Heart right ventricle (tissue), 16 donors: ENCODE results near the gene KRT1. TPM values are rescaled to one million over a fixed set of nuclear protein-coding genes. Genes with fewer than 3 reads are reported as not detected.
A peak's percentile ranks its signal among the peaks of the same experiment; 100 is the strongest.

Source experiments
- ATAC-seq, 8 donors: fragments of 200-7000 bp; cut with Tn5 transposase; one replicate each; pipeline ENCODE4 v1.9.1; 2020; ENCODE audit warnings: mild to moderate bottlenecking in 8 of 8, moderate library complexity in 8 of 8, moderate number of reproducible peaks in 1 of 8
- DNase-seq, 2 donors: peaks; one replicate each; pipeline ENCODE4 v3.0.0-alpha.2; 2020
- H3K27ac ChIP-seq, 10 donors: fragments of 200-600 bp; sonication (generic) in 2 of 10; one replicate each; pipeline versions ENCODE4 v1.5.0 to v1.8.0; 2020 to 2022; ENCODE audit warnings: mild to moderate bottlenecking in 3 of 10
- H3K27me3 ChIP-seq, 7 donors: fragments of 200-600 bp; one replicate each; pipeline ENCODE4 v1.8.0; 2021 to 2022; ENCODE audit warnings: mild to moderate bottlenecking in 2 of 7
- H3K36me3 ChIP-seq, 9 donors: fragments of 200-600 bp; sonication (generic) in 1 of 9; one replicate each; pipeline versions ENCODE4 v1.5.0 to v1.8.0; 2020 to 2022; ENCODE audit warnings: mild to moderate bottlenecking in 2 of 9
- H3K4me1 ChIP-seq, 9 donors: fragments of 200-600 bp; sonication (generic) in 1 of 9; one replicate each; pipeline versions ENCODE4 v1.5.0 to v1.8.0; 2020 to 2022; ENCODE audit warnings: mild to moderate bottlenecking in 4 of 9
- H3K4me3 ChIP-seq, 10 donors: fragments of 200-600 bp; sonication (generic) in 2 of 10; one replicate each; pipeline versions ENCODE4 v1.5.0 to v1.8.0; 2020 to 2022; ENCODE audit warnings: mild to moderate bottlenecking in 7 of 10, moderate library complexity in 2 of 10
- H3K9me3 ChIP-seq, 11 donors: fragments of 200-600 bp in 10 of 11; sonication (generic) in 2 of 11; one replicate each; pipeline versions ENCODE4 v1.5.0 to v1.8.0; 2013 to 2022; ENCODE audit warnings: mild to moderate bottlenecking in 2 of 11, control low read depth in 1 of 11, moderate library complexity in 1 of 11
- WGBS, 2 donors: extraction: QIAGEN DNeasy Blood & Tissue Kit; methylation state at CpG; one replicate each; pipeline ENCODE4 v1.1.7; 2013; ENCODE audit warnings: inconsistent platforms in 1 of 2; 5-methylcytosine and 5-hydroxymethylcytosine counted together
- intact Hi-C, 10 donors: fragments of 100-400 bp; cut with DNase I; formaldehyde crosslinking; loops; one replicate each; pipeline versions ENCODE4 v1.11.1 to v1.14.2; 2022
- polyA plus RNA-seq, 2 donors: library from polyadenylated mRNA; stranded (reverse); fragments of 200-250 nt; gene quantifications; one replicate each; pipeline ENCODE4 v1.2.3, GENCODE V29; 2013
- total RNA-seq, 10 donors: library from RNA; stranded (reverse); fragmentation: NEBNext Ultra II Directional in 3 of 10; extraction: Animal tissue kit (Norgen Biotek cat#: 25700) in 3 of 10; gene quantifications; one replicate each; pipeline versions ENCODE4 v1.2.1 to v1.2.4, GENCODE V29; 2021 to 2023
- TF ChIP-seq, protein P1 (sequence below), 9 donors: fragments of 200-600 bp; sonication (generic) in 2 of 9; IDR thresholded peaks; one replicate each; pipeline versions ENCODE4 v1.5.0 to v1.8.0; 2021 to 2022; ENCODE audit warnings: antibody characterized with exemption in 9 of 9, mild to moderate bottlenecking in 5 of 9, moderate library complexity in 1 of 9
- donor health status: Arrhythmogenic right ventricular cardiomyopathy.
- donor health status: ischemic (EF 13 %, LVEDD 7.1; RV severe dilation, severe dysfunction).
- donor health status: healthy with polysubstance abuse.
- donor health status: DM: no; HTN: yes; CAD: no.
- donor health status: DM: no; HTN: no; CAD: no.
- donor health status: ischemic (EF 25% LVEDD 6.9; RV normal size, moderate dysfunction).
- donor health status: ischemic (EF 25% LVEDD 5.7; RV mildly dilated, moderate dysfunction).
- donor health status: healthy.
- donor health status: DM: yes; HTN: yes; CAD: no.
- donor health status: Ischemic cardiomyopathy.
- donor health status: ischemic (EF 35%, LVEDD 5.7; RV mildly dilated, moderate dysfunction).
- donor health status: nonischemic (EF 11% LVEDD 7.7; RV severe dilation, severe dysfunction).
- donor health status: DM: yes; HTN: yes; CAD: no.
- donor health status: PGD.
- donor health status: ischemic (EF 29% LVEDD 5.4; RV normal size, mild dysfunction).
- donor health status: nonischemic (EF 23%, LVEDD 6.1; RV moderate dilation, normal function).

KRT1 gene
- total and polyA plus RNA-seq, 12 donors: not detected

GRCh38 chr12:52657250-52657902 lies 22.8 kb downstream of the KRT1 start:
- H3K9me3 ChIP-seq: no peaks in the 10 kb centered on the region
- H3K27ac ChIP-seq: no peak overlapping the region
- ATAC-seq: no peak
- WGBS, 2 donors: 93 to 95% methylated on average over 6 of the region's 6 CpGs
- TF ChIP-seq, protein P1, sequence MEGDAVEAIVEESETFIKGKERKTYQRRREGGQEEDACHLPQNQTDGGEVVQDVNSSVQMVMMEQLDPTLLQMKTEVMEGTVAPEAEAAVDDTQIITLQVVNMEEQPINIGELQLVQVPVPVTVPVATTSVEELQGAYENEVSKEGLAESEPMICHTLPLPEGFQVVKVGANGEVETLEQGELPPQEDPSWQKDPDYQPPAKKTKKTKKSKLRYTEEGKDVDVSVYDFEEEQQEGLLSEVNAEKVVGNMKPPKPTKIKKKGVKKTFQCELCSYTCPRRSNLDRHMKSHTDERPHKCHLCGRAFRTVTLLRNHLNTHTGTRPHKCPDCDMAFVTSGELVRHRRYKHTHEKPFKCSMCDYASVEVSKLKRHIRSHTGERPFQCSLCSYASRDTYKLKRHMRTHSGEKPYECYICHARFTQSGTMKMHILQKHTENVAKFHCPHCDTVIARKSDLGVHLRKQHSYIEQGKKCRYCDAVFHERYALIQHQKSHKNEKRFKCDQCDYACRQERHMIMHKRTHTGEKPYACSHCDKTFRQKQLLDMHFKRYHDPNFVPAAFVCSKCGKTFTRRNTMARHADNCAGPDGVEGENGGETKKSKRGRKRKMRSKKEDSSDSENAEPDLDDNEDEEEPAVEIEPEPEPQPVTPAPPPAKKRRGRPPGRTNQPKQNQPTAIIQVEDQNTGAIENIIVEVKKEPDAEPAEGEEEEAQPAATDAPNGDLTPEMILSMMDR (IDR thresholded peaks at IDR 0.05): no peak
- no peak for DNase-seq
- H3K27me3 ChIP-seq: peaks cover 0 to 31% (median 0%) of the 10 kb centered on the region in 7 donors
- no peaks in the 10 kb centered on the region for H3K36me3 ChIP-seq
- intact Hi-C loops: no loop called here
- H3K4me3 ChIP-seq: no peak overlapping the region
- H3K4me1 ChIP-seq: peaks cover 0 to 7% (median 4%) of the 10 kb centered on the region in 9 donors

GRCh38 chr12:52656616-52657015 lies 23.6 kb downstream of the KRT1 start:
- ATAC-seq: peak in 2 of 8 donors; percentile 19 to 40
- H3K4me1 ChIP-seq: peaks cover 0 to 7% (median 0%) of the 10 kb centered on the region in 9 donors
- H3K27ac ChIP-seq: no peak overlapping the region
- no peaks in the 10 kb centered on the region for H3K9me3 ChIP-seq
- WGBS, 2 donors: 72 to 83% methylated on average over 4 of the region's 4 CpGs
- no peaks in the 10 kb centered on the region for H3K36me3 ChIP-seq
- TF ChIP-seq, protein P1 (IDR thresholded peaks at IDR 0.05): no peak
- no peak for DNase-seq
- intact Hi-C loops: no loop called here
- no peak overlapping the region for H3K4me3 ChIP-seq
- H3K27me3 ChIP-seq: peaks cover 0 to 31% (median 0%) of the 10 kb centered on the region in 7 donors

GRCh38 chr12:52655720-52656124 lies 24.5 kb downstream of the KRT1 start:
- Histone ChIP-seq H3K36me3 (no peaks in the 10 kb centered on the region), H3K4me3 (no peak overlapping the region), H3K9me3 (no peaks in the 10 kb centered on the region), H3K27me3 (peaks cover 0 to 34% (median 0%) of the 10 kb centered on the region in 7 donors), H3K27ac (no peak overlapping the region), H3K4me1 (peaks cover 0 to 7% (median 0%) of the 10 kb centered on the region in 9 donors)
- 48 to 50% methylated on average over 8 of the region's 8 CpGs for WGBS, 2 donors
- DNase-seq: no peak
- TF ChIP-seq, protein P1 (IDR thresholded peaks at IDR 0.05): no peak
- peak in 2 of 8 donors; percentile 49 to 68 for ATAC-seq
- intact Hi-C loops: no loop called here

DNA sequence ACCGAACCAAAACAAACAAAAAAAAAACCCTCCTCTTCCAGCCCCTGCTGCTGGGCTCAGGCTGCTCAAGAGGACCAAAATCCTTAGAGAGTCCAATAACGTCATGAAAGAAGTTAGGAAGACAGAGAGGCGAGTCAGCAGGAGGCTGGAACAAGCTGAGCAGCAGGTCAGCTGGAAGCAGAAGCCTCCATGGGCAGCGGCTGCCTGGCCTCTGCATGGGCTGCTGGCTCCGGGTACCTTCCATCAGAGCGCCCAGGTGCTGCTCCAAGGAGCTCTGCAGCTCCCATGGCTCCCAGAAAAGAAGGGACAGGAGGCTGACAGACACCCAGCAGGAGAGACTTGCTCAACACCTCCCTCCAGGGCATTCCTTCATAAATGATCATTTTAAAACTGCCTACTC lies 25.0 kb downstream of the KRT1 start:
- no peaks in the 10 kb centered on the region for H3K36me3 ChIP-seq
- TF ChIP-seq, protein P1 (IDR thresholded peaks at IDR 0.05): no peak
- no peak for DNase-seq
- H3K4me1 ChIP-seq: peaks cover 0 to 7% (median 0%) of the 10 kb centered on the region in 9 donors
- peaks cover 0 to 38% (median 0%) of the 10 kb centered on the region in 7 donors for H3K27me3 ChIP-seq
- no peak overlapping the region for H3K27ac ChIP-seq
- intact Hi-C loops: no loop called here
- no peak overlapping the region for H3K4me3 ChIP-seq
- H3K9me3 ChIP-seq: no peaks in the 10 kb centered on the region
- no peak for ATAC-seq
- WGBS, 2 donors: 54 to 68% methylated on average over 6 of the region's 6 CpGs
